ENCODE data around the gene POLR1F.

Gene POLR1F

GRCh38 chr7:19705663-19706062, 3.2 kb downstream of the POLR1F start:
- H3K9me2 ChIP-seq (replicated peaks; ENCODE audit: insufficient read depth, low read length) = no peaks in the 10 kb centered on the region
- no peak overlapping the region for H3K4me3 ChIP-seq (ENCODE audit: insufficient read depth, low read length, poor library complexity, severe bottlenecking)
- no peak overlapping the region for H3K9ac ChIP-seq (ENCODE audit: low read length)
- H3K27me3 ChIP-seq (ENCODE audit: low read length) = no peaks in the 10 kb centered on the region
- TF ChIP-seq CTCF (IDR thresholded peaks at IDR 0.05; ENCODE audit: insufficient read depth, low read length, poor library complexity, severe bottlenecking) = no peak
- TF ChIP-seq EZH2phosphoT487 (conservative IDR thresholded peaks at IDR 0.05; ENCODE audit: low read length) = no peak
- H4K20me1 ChIP-seq (ENCODE audit: low read depth, low read length) = peaks cover 9% of the 10 kb centered on the region; the same call in 1 of the 2 replicates
- peak overlapping the region; percentile 85 for H3K4me2 ChIP-seq (ENCODE audit: low read depth, low read length, poor library complexity, severe bottlenecking)
- peaks cover 55% of the 10 kb centered on the region for H3K79me2 ChIP-seq (ENCODE audit: insufficient read depth, low read length)
- H3K9me3 ChIP-seq (ENCODE audit: insufficient read depth, low read length) = no peaks in the 10 kb centered on the region
- H3K36me3 ChIP-seq (ENCODE audit: low read length) = peaks cover 17% of the 10 kb centered on the region; the same call in 1 of the 2 replicates
- no peaks in the 10 kb centered on the region for H3F3A ChIP-seq (ENCODE audit: insufficient read depth)
- no peak overlapping the region for H2AFZ ChIP-seq (ENCODE audit: low read depth, low read length, severe bottlenecking)
- no peak overlapping the region for H3K27ac ChIP-seq (ENCODE audit: low read depth, low read length)

- TF ChIP-seq EZH2phosphoT487 (conservative IDR thresholded peaks at IDR 0.05; ENCODE audit: low read length) (no peak), CTCF (IDR thresholded peaks at IDR 0.05; ENCODE audit: insufficient read depth, low read length, poor library complexity, severe bottlenecking) (no peak)
- Histone ChIP-seq H3F3A (ENCODE audit: insufficient read depth) (0 out of 2 replicates have a peak, but pooled peaks cover 3% of the 10 kb centered on the region), H2AFZ (ENCODE audit: low read depth, low read length, severe bottlenecking) (no peak overlapping the region), H4K20me1 (ENCODE audit: low read depth, low read length) (peaks cover 9% of the 10 kb centered on the region; the same call in 1 of the 2 replicates), H3K9ac (ENCODE audit: low read length) (no peak overlapping the region), H3K27ac (ENCODE audit: low read depth, low read length) (no peak overlapping the region), H3K9me3 (ENCODE audit: insufficient read depth, low read length) (no peaks in the 10 kb centered on the region), H3K9me2 (replicated peaks; ENCODE audit: insufficient read depth, low read length) (no peaks in the 10 kb centered on the region), H3K4me3 (ENCODE audit: insufficient read depth, low read length, poor library complexity, severe bottlenecking) (no peak overlapping the region), H3K4me2 (ENCODE audit: low read depth, low read length, poor library complexity, severe bottlenecking) (no peak overlapping the region), H3K36me3 (ENCODE audit: low read length) (peaks cover 34% of the 10 kb centered on the region), H3K79me2 (ENCODE audit: insufficient read depth, low read length) (peaks cover 32% of the 10 kb centered on the region), H3K27me3 (ENCODE audit: low read length) (no peaks in the 10 kb centered on the region)
These were observed 7.4 kb downstream of the POLR1F start for GRCh38 chr7:19701471-19701870.

- no peak overlapping the region for H3K4me2 ChIP-seq (ENCODE audit: low read depth, low read length, poor library complexity, severe bottlenecking)
- no peak overlapping the region for H2AFZ ChIP-seq (ENCODE audit: low read depth, low read length, severe bottlenecking)
- TF ChIP-seq CTCF (IDR thresholded peaks at IDR 0.05; ENCODE audit: insufficient read depth, low read length, poor library complexity, severe bottlenecking) (no peak), EZH2phosphoT487 (conservative IDR thresholded peaks at IDR 0.05; ENCODE audit: low read length) (no peak)
- no peaks in the 10 kb centered on the region for H3K9me2 ChIP-seq (replicated peaks; ENCODE audit: insufficient read depth, low read length)
- H3K9ac ChIP-seq (ENCODE audit: low read length) = no peak overlapping the region
- no peak overlapping the region for H3K4me3 ChIP-seq (ENCODE audit: insufficient read depth, low read length, poor library complexity, severe bottlenecking)
- no peaks in the 10 kb centered on the region for H3K9me3 ChIP-seq (ENCODE audit: insufficient read depth, low read length)
- peaks cover 5% of the 10 kb centered on the region; the same call in 1 of the 2 replicates for H4K20me1 ChIP-seq (ENCODE audit: low read depth, low read length)
- peaks cover 26% of the 10 kb centered on the region for H3K79me2 ChIP-seq (ENCODE audit: insufficient read depth, low read length)
- no peaks in the 10 kb centered on the region for H3K27me3 ChIP-seq (ENCODE audit: low read length)
- H3K27ac ChIP-seq (ENCODE audit: low read depth, low read length) = no peak overlapping the region
- H3K36me3 ChIP-seq (ENCODE audit: low read length) = peaks cover 34% of the 10 kb centered on the region
- 0 out of 2 replicates have a peak, but pooled peaks cover 3% of the 10 kb centered on the region for H3F3A ChIP-seq (ENCODE audit: insufficient read depth)
These were observed 7.9 kb downstream of the POLR1F start for GRCh38 chr7:19700936-19701335.

All from SU-DHL-6 (cell line).